Uterus (tissue), 4 donors: Measurements from ENCODE around the gene TMEM178A. TPM values are rescaled to one million over a fixed set of nuclear protein-coding genes. Genes with fewer than 3 reads are reported as not detected.

Source experiments
- DNase-seq, 2 donors: peaks; one replicate each; pipeline ENCODE4 v3.0.0-alpha.2; 2019 to 2020
- H3K27ac ChIP-seq, 2 donors: fragments of 200-600 bp; sonication (generic); 1 replicate in 1 of 2; 2 replicates in 1 of 2; pipeline ENCODE4 v1.5.1; 2016 to 2018
- H3K27me3 ChIP-seq, 2 donors: fragments of 200-600 bp; sonication (generic); one replicate each; pipeline ENCODE4 v1.5.1; 2018 to 2019; ENCODE audit warnings: control low read depth in 1 of 2
- H3K36me3 ChIP-seq, 2 donors: fragments of 200-600 bp; sonication (generic); one replicate each; pipeline ENCODE4 v1.5.1; 2019; ENCODE audit warnings: control low read depth in 1 of 2
- H3K4me1 ChIP-seq, 2 donors: fragments of 200-600 bp; sonication (generic); one replicate each; pipeline ENCODE4 v1.5.1; 2018 to 2019; ENCODE audit warnings: control low read depth in 1 of 2
- H3K4me3 ChIP-seq, 2 donors: fragments of 200-600 bp; sonication (generic); 1 replicate in 1 of 2; 2 replicates in 1 of 2; pipeline ENCODE4 v1.5.1; 2018 to 2019; ENCODE audit warnings: mild to moderate bottlenecking in 1 of 2
- H3K9me3 ChIP-seq, 2 donors: fragments of 200-600 bp; sonication (generic); one replicate each; pipeline ENCODE4 v1.5.1; 2019; ENCODE audit warnings: control low read depth in 1 of 2
- POLR2A ChIP-seq, 2 donors: fragments of 450-650 bp; IDR thresholded peaks; one replicate each; pipeline ENCODE4 v1.6.1; 2016; ENCODE audit warnings: antibody characterized with exemption in 2 of 2, mild to moderate bottlenecking in 1 of 2, moderate library complexity in 1 of 2
- intact Hi-C: fragments of 100-400 bp; cut with DNase I; formaldehyde crosslinking; loops from one replicate; pipeline ENCODE4 v1.15.1; 2023; ENCODE audit warnings: low total_unique reads
- total RNA-seq, 4 donors: library from RNA; depleted of rRNA in 3 of 4; stranded (reverse); fragments of >200 nt in 3 of 4; gene quantifications; one replicate each; pipeline versions ENCODE4 v1.1.0 to v1.2.4, GENCODE V29; 2014 to 2023
- TF ChIP-seq, protein P1 (sequence below), 4 experiments: fragments of 200-600 bp in 2 of 4; fragments of 450-650 bp in 2 of 4; sonication (generic) in 2 of 4; IDR thresholded peaks; one replicate each; pipeline ENCODE4 v1.5.1; 2016 to 2019; ENCODE audit warnings: antibody characterized with exemption in 4 of 4, mild to moderate bottlenecking in 2 of 4, moderate library complexity in 1 of 4
- donor health status: DM: yes; HTN: yes; CAD: no.

Gene TMEM178A
- total RNA-seq, 4 donors from 2014 or later: 3.1 to 3.9 TPM; not detected in 2

DNA sequence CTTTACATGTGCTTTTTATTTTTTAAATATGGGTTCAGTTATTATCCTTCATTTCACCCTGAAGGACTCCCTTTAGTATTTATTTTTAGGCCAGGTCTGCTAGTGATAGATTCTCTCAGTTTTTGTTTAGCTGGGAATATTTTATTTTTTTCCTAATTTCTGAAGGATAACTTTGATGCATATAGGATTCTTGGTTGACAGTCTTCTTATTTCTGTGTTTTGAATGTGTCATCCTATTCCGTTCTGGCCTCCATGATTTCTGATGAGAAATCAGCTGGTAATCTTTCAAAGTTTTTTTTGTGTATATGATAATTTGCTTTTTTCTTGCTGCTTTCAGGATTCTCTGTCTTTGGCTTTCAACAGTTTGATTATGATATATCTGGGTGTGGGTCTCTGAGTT is 35.4 kb downstream of the TMEM178A start:
- Histone ChIP-seq H3K36me3 (no peaks in the 10 kb centered on the region), H3K27ac (no peak overlapping the region), H3K9me3 (peaks cover 0 to 6% of the 10 kb centered on the region in 2 donors), H3K4me3 (no peak overlapping the region), H3K4me1 (no peaks in the 10 kb centered on the region), H3K27me3 (no peaks in the 10 kb centered on the region)
- no peak for DNase-seq
- intact Hi-C loops: no loop called here
- TF ChIP-seq POLR2A (IDR thresholded peaks at IDR 0.05): no peak
- TF ChIP-seq, protein P1, sequence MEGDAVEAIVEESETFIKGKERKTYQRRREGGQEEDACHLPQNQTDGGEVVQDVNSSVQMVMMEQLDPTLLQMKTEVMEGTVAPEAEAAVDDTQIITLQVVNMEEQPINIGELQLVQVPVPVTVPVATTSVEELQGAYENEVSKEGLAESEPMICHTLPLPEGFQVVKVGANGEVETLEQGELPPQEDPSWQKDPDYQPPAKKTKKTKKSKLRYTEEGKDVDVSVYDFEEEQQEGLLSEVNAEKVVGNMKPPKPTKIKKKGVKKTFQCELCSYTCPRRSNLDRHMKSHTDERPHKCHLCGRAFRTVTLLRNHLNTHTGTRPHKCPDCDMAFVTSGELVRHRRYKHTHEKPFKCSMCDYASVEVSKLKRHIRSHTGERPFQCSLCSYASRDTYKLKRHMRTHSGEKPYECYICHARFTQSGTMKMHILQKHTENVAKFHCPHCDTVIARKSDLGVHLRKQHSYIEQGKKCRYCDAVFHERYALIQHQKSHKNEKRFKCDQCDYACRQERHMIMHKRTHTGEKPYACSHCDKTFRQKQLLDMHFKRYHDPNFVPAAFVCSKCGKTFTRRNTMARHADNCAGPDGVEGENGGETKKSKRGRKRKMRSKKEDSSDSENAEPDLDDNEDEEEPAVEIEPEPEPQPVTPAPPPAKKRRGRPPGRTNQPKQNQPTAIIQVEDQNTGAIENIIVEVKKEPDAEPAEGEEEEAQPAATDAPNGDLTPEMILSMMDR (IDR thresholded peaks at IDR 0.05): no peak

DNA sequence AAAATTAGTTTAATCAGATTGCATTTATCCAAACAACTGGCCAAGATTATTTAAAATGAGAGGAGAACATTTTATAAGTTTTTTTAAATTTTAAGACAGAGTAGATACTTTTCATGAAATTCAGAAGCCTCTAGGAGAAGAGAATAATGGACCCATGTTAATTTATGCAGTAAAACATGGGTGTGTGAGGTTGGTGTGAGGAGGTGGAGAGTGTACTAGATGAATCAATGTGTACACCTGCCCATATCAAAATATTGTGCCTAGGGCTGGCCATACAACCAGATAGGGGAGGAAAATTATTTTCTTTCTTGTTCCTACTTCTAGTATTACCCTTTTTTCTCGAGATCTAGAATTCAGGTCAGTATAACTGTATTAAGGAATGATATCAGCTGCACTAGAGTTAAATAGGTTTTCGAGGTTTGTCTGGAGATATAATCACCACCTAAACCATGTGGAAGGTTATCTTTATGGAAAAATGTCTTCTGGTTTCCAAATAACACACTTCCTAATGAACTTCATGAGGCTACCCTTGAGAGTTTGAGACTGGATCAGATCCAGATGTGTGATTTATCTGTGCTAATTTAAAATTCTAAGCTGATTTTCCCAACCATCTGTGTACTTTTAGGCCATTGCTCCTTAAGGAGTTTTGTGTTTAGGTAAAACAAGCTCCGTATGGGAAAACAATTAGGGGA is 37.6 kb downstream of the TMEM178A start:
- no peaks in the 10 kb centered on the region for H3K4me1 ChIP-seq
- intact Hi-C loops: no loop called here
- H3K27ac ChIP-seq: no peak overlapping the region
- peaks cover 0 to 6% of the 10 kb centered on the region in 2 donors for H3K9me3 ChIP-seq
- H3K36me3 ChIP-seq: no peaks in the 10 kb centered on the region
- TF ChIP-seq, protein P1 (IDR thresholded peaks at IDR 0.05): no peak
- TF ChIP-seq POLR2A (IDR thresholded peaks at IDR 0.05): no peak
- no peak for DNase-seq
- no peaks in the 10 kb centered on the region for H3K27me3 ChIP-seq
- no peak overlapping the region for H3K4me3 ChIP-seq

DNA sequence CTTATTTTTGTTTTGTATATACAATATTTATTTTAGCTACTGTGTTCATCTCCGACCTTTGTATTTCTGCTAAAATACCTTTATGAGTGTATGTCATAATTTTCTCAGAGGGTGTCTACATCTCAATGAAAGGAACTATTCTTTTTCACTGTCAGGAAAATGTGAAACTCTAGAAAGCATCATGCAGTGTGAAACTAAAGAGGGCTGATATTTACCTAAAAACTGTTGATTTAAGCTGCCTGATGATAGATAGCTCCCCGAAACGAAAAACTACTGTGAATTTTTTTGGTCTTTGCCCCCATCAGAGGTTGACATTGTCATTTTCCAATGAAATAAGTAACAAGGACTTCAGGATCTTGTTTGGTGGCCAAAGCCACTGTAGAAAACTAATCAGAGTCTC is 38.8 kb downstream of the TMEM178A start:
- Histone ChIP-seq H3K36me3 (no peaks in the 10 kb centered on the region), H3K27me3 (no peaks in the 10 kb centered on the region), H3K27ac (no peak overlapping the region), H3K4me3 (no peak overlapping the region), H3K4me1 (no peaks in the 10 kb centered on the region), H3K9me3 (peaks cover 0 to 6% of the 10 kb centered on the region in 2 donors)
- TF ChIP-seq, protein P1 (IDR thresholded peaks at IDR 0.05): no peak
- no peak for TF ChIP-seq POLR2A (IDR thresholded peaks at IDR 0.05)
- DNase-seq: no peak
- intact Hi-C loops: no loop called here

DNA sequence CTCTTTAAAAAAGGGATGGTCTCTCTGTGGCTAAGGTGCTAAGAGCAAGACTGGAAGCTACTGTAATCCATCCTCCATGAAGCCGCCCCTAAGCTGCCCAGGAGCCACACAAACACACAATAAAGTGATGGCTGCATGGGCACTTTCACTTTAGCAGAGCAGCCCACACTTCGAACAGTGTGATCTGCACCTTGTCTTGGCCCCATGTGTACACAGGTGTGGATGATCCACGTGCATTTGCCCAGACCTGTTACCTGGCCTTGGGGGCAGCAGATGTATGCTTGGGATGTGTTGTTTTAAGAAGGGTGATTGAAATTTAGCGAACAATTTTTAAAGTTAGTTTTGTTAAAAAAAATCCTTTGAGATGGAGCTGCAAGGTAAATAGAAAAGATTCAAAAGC is 39.9 kb downstream of the TMEM178A start:
- H3K9me3 ChIP-seq: peaks cover 0 to 6% of the 10 kb centered on the region in 2 donors
- no peaks in the 10 kb centered on the region for H3K36me3 ChIP-seq
- no peak for TF ChIP-seq POLR2A (IDR thresholded peaks at IDR 0.05)
- TF ChIP-seq, protein P1 (IDR thresholded peaks at IDR 0.05): no peak
- H3K27ac ChIP-seq: no peak overlapping the region
- H3K27me3 ChIP-seq: no peaks in the 10 kb centered on the region
- no peak for DNase-seq
- no peaks in the 10 kb centered on the region for H3K4me1 ChIP-seq
- intact Hi-C loops: no loop called here
- H3K4me3 ChIP-seq: no peak overlapping the region

DNA sequence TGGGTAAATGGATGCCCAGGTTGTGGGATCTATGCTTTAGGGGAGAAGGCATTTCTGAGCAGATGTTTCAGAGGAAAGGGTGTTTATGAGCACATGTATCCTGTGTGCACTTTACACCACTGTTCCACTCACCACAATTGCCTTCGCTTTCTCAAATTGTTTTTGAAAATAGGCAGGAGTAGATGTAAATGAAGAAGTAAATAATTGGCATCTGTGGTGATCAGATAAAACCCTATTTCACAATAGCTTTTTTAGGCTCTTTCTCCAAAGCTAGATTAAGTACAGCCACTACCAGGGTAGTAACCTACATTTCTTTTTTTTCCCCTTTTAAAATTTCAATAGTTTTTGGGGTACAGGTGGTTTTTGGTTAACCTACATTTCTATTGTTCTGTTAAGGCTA is 40.6 kb downstream of the TMEM178A start:
- Histone ChIP-seq H3K27ac (no peak overlapping the region), H3K4me3 (no peak overlapping the region), H3K27me3 (no peaks in the 10 kb centered on the region), H3K9me3 (peaks cover 0 to 6% of the 10 kb centered on the region in 2 donors), H3K4me1 (no peaks in the 10 kb centered on the region), H3K36me3 (no peaks in the 10 kb centered on the region)
- intact Hi-C loops: no loop called here
- no peak for DNase-seq
- TF ChIP-seq, protein P1 (IDR thresholded peaks at IDR 0.05): no peak
- TF ChIP-seq POLR2A (IDR thresholded peaks at IDR 0.05): no peak
